22Rv1 (cell line): Measurements from ENCODE around the gene PRAC2.

Experiments used
- CTCF ChIP-seq: fragments of 450-650 bp; IDR thresholded peaks from 2 replicates; pipeline ENCODE4 v1.5.1; 2017; ENCODE audit warnings: mild to moderate bottlenecking
- ZFX ChIP-seq: fragments of 450-650 bp; IDR thresholded peaks from 2 replicates; pipeline ENCODE4 v1.6.1; 2017; ENCODE audit warnings: antibody characterized with exemption, borderline replicate concordance

- TF ChIP-seq CTCF (no peak), ZFX (no peak)
These were observed 46.2 kb downstream of the PRAC2 start for GRCh38 chr17:48769009-48769675.
